Mesangial cell (primary cell): ENCODE results near the gene OR6B2. TPM values are rescaled to one million over a fixed set of nuclear protein-coding genes. Genes with fewer than 3 reads are reported as not detected.

Experiments
- total RNA-seq: library from RNA; depleted of rRNA; stranded (reverse); fragments of >200 nt; gene quantifications from 2 replicates; pipeline ENCODE4 v1.2.3, GENCODE V29; 2015

OR6B2 gene
- not detected in 2 replicates for total RNA-seq

DNA sequence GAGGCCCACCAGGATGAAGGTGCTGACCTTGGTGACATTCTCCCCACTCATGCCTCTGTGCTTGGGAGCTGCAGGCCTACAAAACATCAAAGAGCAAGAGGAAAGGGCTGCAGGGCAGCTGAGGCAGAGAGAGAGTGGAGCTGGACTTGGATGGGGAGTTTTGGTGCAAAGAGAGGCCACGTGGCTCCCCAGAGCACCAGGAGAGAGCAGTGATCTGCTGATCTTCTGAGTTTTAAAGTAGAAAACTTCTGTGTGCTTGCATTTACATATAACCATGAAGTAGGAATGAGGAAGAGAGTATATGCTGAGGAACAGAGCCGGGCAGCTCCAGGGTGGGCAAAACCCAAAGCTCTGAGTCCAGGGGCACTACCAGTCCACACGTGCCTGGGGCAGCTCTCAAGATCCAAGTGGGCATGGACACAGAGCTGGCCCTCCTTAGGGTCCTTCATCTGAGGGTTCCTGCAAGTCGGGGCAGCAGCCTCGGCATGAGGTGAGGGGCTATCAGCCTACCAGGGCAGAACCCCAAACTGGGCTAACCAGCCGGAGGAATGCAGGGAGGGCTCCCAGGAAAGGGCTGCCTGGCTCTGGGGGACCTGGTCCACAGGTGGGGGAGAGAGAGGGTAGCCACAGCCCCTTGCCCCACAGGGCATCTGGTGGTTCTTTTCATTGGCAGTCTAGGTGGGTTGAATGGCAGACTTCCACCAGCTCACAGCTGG, at the start of gene OR6B2:
TSS of gene OR6B2 (minus strand) at position 51 of the 716 bp plus-strand sequence. CDS start at position 51, 0 bp downstream.

DNA sequence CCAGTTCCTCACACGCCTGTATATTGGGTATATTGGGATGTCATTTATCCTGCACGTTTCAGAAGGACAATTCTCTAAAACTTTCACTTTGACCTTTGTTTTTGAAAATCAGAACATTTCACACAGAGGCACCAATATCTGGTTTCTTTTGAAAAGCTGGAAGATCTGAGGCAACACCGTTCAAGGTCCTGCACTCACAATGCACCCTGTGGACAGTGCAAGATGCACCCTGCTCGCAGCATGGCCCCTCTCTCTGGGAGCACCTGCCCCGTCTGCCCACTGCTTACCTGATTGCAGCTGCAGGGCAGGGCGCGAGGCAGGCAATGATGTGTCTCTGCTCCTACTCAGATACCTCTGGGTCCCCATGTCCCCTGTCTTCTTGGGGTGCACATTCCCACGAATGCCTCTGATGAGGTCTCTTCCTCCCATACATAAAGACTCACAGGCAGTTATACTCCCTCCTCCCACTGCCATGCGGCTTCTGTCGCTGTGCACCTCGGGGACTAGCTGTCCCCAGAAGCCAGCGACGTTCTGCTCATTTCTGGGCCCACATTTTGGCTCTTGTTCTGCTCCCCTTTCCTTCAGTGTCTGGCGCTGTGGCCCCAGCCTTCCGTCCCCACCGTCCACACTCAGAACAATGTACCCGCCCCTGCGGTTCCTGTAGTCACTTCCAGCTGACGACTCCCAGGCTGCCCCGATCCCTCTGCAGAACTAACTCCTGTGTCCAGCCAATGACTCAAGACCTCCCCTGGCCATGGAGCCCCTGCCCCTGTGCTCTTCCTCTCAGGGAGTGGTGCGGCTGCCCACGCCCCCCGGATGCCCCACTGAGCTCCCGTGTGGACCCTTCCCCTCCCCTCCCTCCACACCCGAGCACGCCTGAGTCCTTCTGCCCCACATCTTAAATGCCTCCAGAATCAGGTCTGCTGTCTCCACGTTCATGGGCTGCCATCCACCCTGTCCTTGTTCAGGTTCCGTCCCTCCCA, 23.2 kb upstream of the OR6B2 start, which contains the start of gene OR6B3:
TSS of gene OR6B3 (minus strand) at position 349 of the 983 bp plus-strand sequence.

Other genes starting within 250 kb of the OR6B2 start
- 131 and 150 TPM in 2 replicates for gene NDUFA10, start 5.1 kb downstream of the OR6B2 start, total RNA-seq
- not detected in 2 replicates for gene OR6B3, start 23.1 kb upstream of the OR6B2 start, total RNA-seq
- gene COPS9, start 105.9 kb upstream of the OR6B2 start, total RNA-seq, result 183 and 215 TPM in 2 replicates
- not detected in 2 replicates for gene OTOS, start 110.2 kb upstream of the OR6B2 start, total RNA-seq